Endothelial cell of umbilical vein (primary cell): ENCODE data around the gene MGARP. TPM values are rescaled to one million over a fixed set of nuclear protein-coding genes. Genes with fewer than 3 reads are reported as not detected.
"Not testable (repeated sequence)": the region's sequence is repeated elsewhere in the genome, so short reads cannot be mapped to it uniquely, and the experiment has no call there.

ENCODE experiments used
- BruUV-seq: library from RNA; stranded (reverse); fragments of 400-500 nt; replicated peaks from 2 replicates; lab custom pipeline; 2021; lab: Mats Ljungman, UMichigan
- CTCF ChIA-PET: fragments of 300-600, 350-600 bp; sonication (Branson Sonifier 250); formaldehyde crosslinking; loops from one replicate; lab custom pipeline; 2021; ENCODE audit warnings: antibody characterized with exemption, inconsistent platforms; lab: Charles Lee
- POLR2A ChIA-PET: fragments of 300-600, 350-600 bp; sonication (Branson Sonifier 250); formaldehyde crosslinking; loops from one replicate; lab custom pipeline; 2021; ENCODE audit warnings: antibody characterized with exemption, inconsistent platforms; lab: Charles Lee
- DNase-seq: peaks from one replicate; pipeline ENCODE4 v3.0.0-alpha.2; 2011; ENCODE audit warnings: low read depth, low spot score
- FAIRE-seq: peaks from 2 replicates; lab custom pipeline; 2011; peaks lifted over from hg19 to GRCh38; lab: Jason Lieb, UNC
- H2AFZ ChIP-seq: 2 replicates; pipeline ENCODE4 v1.6.0; 2012; ENCODE audit warnings: low read depth, low read length, control low read depth, inconsistent platforms
- H3K27ac ChIP-seq: 2 replicates; pipeline ENCODE4 v1.5.1; 2011; ENCODE audit warnings: low read depth, mild to moderate bottlenecking, control low read depth, low read length, moderate library complexity; ENCODE audit not compliant: insufficient read depth
- H3K27me3 ChIP-seq, 2 experiments: 2 replicates each; pipeline versions ENCODE4 v1.6.0 to v1.6.1; 2011; ENCODE audit warnings: low read length in 2 of 2, mixed read lengths in 1 of 2; ENCODE audit not compliant: control insufficient read depth in 2 of 2, insufficient read depth in 2 of 2
- H3K36me3 ChIP-seq, 2 experiments: 2 replicates in 1 of 2; 3 replicates in 1 of 2; pipeline ENCODE4 v1.5.1; 2011; ENCODE audit warnings: low read length in 2 of 2, mild to moderate bottlenecking in 1 of 2, moderate library complexity in 1 of 2; ENCODE audit not compliant: control insufficient read depth in 2 of 2, insufficient read depth in 2 of 2; ENCODE audit errors: extremely low read depth in 1 of 2
- H3K4me1 ChIP-seq: 3 replicates; pipeline ENCODE4 v1.5.1; 2011; ENCODE audit warnings: mild to moderate bottlenecking, low read length; ENCODE audit not compliant: control insufficient read depth, insufficient read depth; ENCODE audit errors: extremely low read depth
- H3K4me2 ChIP-seq: 2 replicates; pipeline ENCODE4 v1.6.1; 2011; ENCODE audit warnings: low read length, control low read depth, mixed read lengths; ENCODE audit not compliant: insufficient read depth
- H3K4me3 ChIP-seq, 3 experiments: fragments of 200-600 bp in 1 of 3; sonication (generic), shearing (Covaris generic) in 1 of 3; replicated peaks in 1 of 3; 2 replicates each; pipeline ENCODE4 v1.5.1; 2011 to 2016; ENCODE audit warnings: control low read depth in 3 of 3, low read length in 3 of 3, mild to moderate bottlenecking in 2 of 3, inconsistent platforms in 1 of 3, low read depth in 1 of 3, moderate library complexity in 1 of 3; ENCODE audit not compliant: insufficient read depth in 1 of 3
- H3K79me2 ChIP-seq: 2 replicates; pipeline ENCODE4 v1.6.0; 2012; ENCODE audit warnings: low read length, inconsistent platforms; ENCODE audit not compliant: control insufficient read depth, insufficient read depth
- H3K9ac ChIP-seq: replicated peaks from 2 replicates; pipeline ENCODE3; 2011; ENCODE audit warnings: low read length, control low read depth; ENCODE audit not compliant: insufficient read depth; ENCODE audit errors: extremely low read depth
- H3K9me1 ChIP-seq: replicated peaks from 3 replicates; pipeline ENCODE4 v1.6.0; 2011; ENCODE audit warnings: mild to moderate bottlenecking, low read length; ENCODE audit not compliant: control insufficient read depth, insufficient read depth; ENCODE audit errors: extremely low read depth
- H3K9me3 ChIP-seq: replicated peaks from 2 replicates; pipeline ENCODE4 v1.5.1; 2012; ENCODE audit warnings: low read length, inconsistent platforms; ENCODE audit not compliant: control insufficient read depth, insufficient read depth
- H4K20me1 ChIP-seq: replicated peaks from 2 replicates; pipeline ENCODE3; 2011; ENCODE audit warnings: mild to moderate bottlenecking, low read length; ENCODE audit not compliant: control insufficient read depth, insufficient read depth; ENCODE audit errors: extremely low read depth
- EZH2 ChIP-seq: IDR thresholded peaks from 2 replicates; pipeline ENCODE4 v1.6.1; 2012; ENCODE audit warnings: borderline replicate concordance, low read depth, mild to moderate bottlenecking, moderate library complexity, low read length, inconsistent platforms; ENCODE audit not compliant: severe bottlenecking
- FOS ChIP-seq: IDR thresholded peaks from 2 replicates; pipeline ENCODE4 v1.6.1; 2011; ENCODE audit warnings: mild to moderate bottlenecking, low read length, moderate library complexity, borderline replicate concordance; ENCODE audit not compliant: insufficient read depth
- GATA2 ChIP-seq: IDR thresholded peaks from 2 replicates; pipeline ENCODE4 v1.7.0; 2011; ENCODE audit warnings: low read depth, mild to moderate bottlenecking, moderate library complexity, mixed read lengths, low read length; ENCODE audit not compliant: insufficient read length, insufficient read depth
- JUN ChIP-seq: IDR thresholded peaks from 2 replicates; pipeline ENCODE4 v1.6.1; 2011; ENCODE audit warnings: borderline replicate concordance, low read depth; ENCODE audit not compliant: insufficient read length, insufficient read depth
- MYC ChIP-seq: IDR thresholded peaks from one replicate; pipeline ENCODE4 v1.6.1; 2011; ENCODE audit warnings: mild to moderate bottlenecking, low read depth, low read length
- POLR2A ChIP-seq: IDR thresholded peaks from 2 replicates; pipeline ENCODE4 v1.6.1; 2012; ENCODE audit warnings: low read depth, mild to moderate bottlenecking, control low read depth, low read length
- POLR2AphosphoS5 ChIP-seq: IDR thresholded peaks from 2 replicates; pipeline ENCODE4 v1.6.1; 2012; ENCODE audit warnings: low read depth, mild to moderate bottlenecking, control low read depth, low read length, moderate library complexity; ENCODE audit not compliant: insufficient read depth
- dilution Hi-C: fragments of 300-500 bp; cut with MboI; formaldehyde crosslinking; loops from one replicate; pipeline ENCODE4 v1.15.0; 2019; ENCODE audit warnings: low sequenced_read_pairs; ENCODE audit not compliant: extremely low pct_ligation_motif_present
- intact Hi-C: fragments of 100-400 bp; cut with micrococcal nuclease; formaldehyde crosslinking; loops from one replicate; pipeline ENCODE4 v1.10.0; 2022
- polyA plus RNA-seq, 4 experiments: library from polyadenylated mRNA; depleted of rRNA in 3 of 4; stranded (reverse) in 3 of 4; unstranded in 1 of 4; fragments of >200 nt; gene quantifications; 2 replicates each; pipeline versions ENCODE4 v1.2.1 to v1.2.3, GENCODE V29; 2011 to 2012; ENCODE audit warnings: missing spikeins in 1 of 4
- total RNA-seq: library from RNA; stranded (reverse); gene quantifications from 2 replicates; pipeline ENCODE4 v1.2.3, GENCODE V29; 2021
- TF ChIP-seq, protein P1 (sequence below): IDR thresholded peaks from 2 replicates; pipeline ENCODE4 v1.6.1; 2011; ENCODE audit not compliant: insufficient read depth, insufficient read length
- TF ChIP-seq, protein P2 (sequence below), 2 donors: IDR thresholded peaks; 1 replicate in 1 of 2; 2 replicates in 1 of 2; pipeline ENCODE4 v1.5.1; 2011; ENCODE audit warnings: low read length in 2 of 2, mild to moderate bottlenecking in 2 of 2, moderate library complexity in 2 of 2, control low read depth in 1 of 2, inconsistent platforms in 1 of 2, low read depth in 1 of 2; ENCODE audit not compliant: insufficient read depth in 1 of 2; ENCODE audit errors: extremely low read depth in 1 of 2

The MGARP gene
- total and polyA plus RNA-seq, 2 donors (not counting 3 experiments of a cell fraction or from before 2014, with no cell fraction given) = 25.9 to 26.6 TPM

DNA sequence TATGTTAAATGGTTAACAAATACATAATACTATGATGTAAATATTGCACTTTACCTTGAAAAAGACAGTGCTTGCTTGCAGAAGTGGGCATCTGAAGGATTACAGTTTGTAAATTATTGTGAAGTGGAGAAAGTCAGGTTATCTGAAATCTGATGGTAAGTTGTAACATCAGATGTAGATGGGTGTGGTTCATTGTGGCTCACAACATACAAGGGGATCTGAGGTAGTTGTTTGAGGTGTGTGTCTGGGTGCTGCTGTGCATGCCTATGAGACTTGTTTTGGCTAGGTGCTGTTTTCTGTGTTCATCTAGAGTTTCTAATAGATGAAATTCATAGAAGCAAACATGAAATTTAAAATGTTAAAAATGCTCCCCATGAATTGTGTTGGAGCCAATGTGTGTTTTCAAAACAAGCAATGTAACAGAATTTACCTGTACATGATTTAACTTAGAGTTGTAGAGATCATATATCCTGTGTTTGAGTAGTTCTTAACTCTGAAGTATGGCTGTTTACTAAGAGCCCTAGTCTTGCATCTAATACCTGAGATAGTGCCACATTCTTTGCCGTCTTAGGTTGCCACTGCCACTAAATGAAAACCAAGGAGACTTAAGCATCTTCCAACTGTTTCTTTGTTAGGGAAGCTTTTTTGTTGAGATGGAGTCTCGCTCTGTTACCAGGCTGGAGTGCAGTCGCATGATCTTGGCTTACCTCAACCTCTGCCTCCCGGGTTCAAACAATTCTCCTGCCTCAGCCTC lies 34.2 kb upstream of the MGARP start:
- H3K36me3 ChIP-seq = no peaks in the 10 kb centered on the region
- ChIA-PET POLR2A (no interaction called here), CTCF (interaction anchor here (1.4 kb wide), 1 partner anchor 18 kb away, joined by 3 read pairs; no protein-coding TSS in a partner anchor)
- dilution Hi-C loops (no loop called here), intact Hi-C loops (no loop called here)
- H3K27me3 ChIP-seq = no peaks in the 10 kb centered on the region
- no TSS peak for BruUV-seq
- no peak overlapping the region for H2AFZ ChIP-seq
- FAIRE-seq (no peak), DNase-seq (no peak)
- H3K4me1 ChIP-seq = no peaks in the 10 kb centered on the region
- peaks cover 98% of the 10 kb centered on the region for H3K79me2 ChIP-seq
- H3K4me2 ChIP-seq = no peak overlapping the region
- H3K9ac ChIP-seq = no peak overlapping the region
- no peak overlapping the region for H3K4me3 ChIP-seq
- H3K9me1 ChIP-seq = no peaks in the 10 kb centered on the region
- TF ChIP-seq, protein P1, sequence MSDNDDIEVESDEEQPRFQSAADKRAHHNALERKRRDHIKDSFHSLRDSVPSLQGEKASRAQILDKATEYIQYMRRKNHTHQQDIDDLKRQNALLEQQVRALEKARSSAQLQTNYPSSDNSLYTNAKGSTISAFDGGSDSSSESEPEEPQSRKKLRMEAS = no peak
- TF ChIP-seq JUN = no peak
- no peak for TF ChIP-seq FOS
- TF ChIP-seq POLR2A = no peak
- TF ChIP-seq EZH2 = no peak
- TF ChIP-seq POLR2AphosphoS5 = no peak
- TF ChIP-seq, protein P2, sequence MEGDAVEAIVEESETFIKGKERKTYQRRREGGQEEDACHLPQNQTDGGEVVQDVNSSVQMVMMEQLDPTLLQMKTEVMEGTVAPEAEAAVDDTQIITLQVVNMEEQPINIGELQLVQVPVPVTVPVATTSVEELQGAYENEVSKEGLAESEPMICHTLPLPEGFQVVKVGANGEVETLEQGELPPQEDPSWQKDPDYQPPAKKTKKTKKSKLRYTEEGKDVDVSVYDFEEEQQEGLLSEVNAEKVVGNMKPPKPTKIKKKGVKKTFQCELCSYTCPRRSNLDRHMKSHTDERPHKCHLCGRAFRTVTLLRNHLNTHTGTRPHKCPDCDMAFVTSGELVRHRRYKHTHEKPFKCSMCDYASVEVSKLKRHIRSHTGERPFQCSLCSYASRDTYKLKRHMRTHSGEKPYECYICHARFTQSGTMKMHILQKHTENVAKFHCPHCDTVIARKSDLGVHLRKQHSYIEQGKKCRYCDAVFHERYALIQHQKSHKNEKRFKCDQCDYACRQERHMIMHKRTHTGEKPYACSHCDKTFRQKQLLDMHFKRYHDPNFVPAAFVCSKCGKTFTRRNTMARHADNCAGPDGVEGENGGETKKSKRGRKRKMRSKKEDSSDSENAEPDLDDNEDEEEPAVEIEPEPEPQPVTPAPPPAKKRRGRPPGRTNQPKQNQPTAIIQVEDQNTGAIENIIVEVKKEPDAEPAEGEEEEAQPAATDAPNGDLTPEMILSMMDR (IDR thresholded peaks at IDR 0.05; ENCODE audit: extremely low read depth in 1 of 2, insufficient read depth in 1 of 2, low read depth in 1 of 2, low read length in 2 of 2) = no peak
- TF ChIP-seq MYC = no peak
- no peak for TF ChIP-seq GATA2
- H3K9me3 ChIP-seq = no peaks in the 10 kb centered on the region
- H3K27ac ChIP-seq = no peak overlapping the region
- H4K20me1 ChIP-seq = peaks cover 11% of the 10 kb centered on the region

DNA sequence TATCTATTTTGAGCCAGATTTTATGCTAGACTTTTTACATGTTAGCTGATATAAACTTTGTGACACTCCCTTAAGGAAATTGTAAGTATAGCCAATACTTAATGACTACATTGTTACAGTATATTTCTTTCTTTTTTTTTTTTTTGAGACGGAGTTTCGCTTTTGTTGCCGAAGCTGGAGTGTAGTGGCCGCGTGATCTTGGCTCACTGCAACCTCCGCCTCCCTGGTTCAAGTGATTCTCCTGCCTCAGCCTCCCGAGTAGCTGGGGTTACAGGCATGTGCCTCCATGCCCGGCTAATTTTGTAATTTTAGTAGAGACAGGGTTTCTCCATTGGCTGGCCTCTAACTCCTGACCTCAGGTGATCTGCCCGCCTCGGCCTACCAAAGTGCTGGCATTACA lies 33.4 kb upstream of the MGARP start:
- H3K36me3 ChIP-seq, H3K27ac ChIP-seq: not testable (repeated sequence)

More for the DNA sequence above, 33.4 kb upstream of the MGARP start:
- intact Hi-C loops, POLR2A ChIA-PET, H3K4me1 ChIP-seq, dilution Hi-C loops, H3K9me1 ChIP-seq, BruUV-seq, H3K9me3 ChIP-seq, FAIRE-seq, H3K9ac ChIP-seq, H3K4me3 ChIP-seq, H3K27me3 ChIP-seq, H3K4me2 ChIP-seq, H2AFZ ChIP-seq, DNase-seq: not testable (repeated sequence)
- Histone ChIP-seq H3K79me2 (peaks cover 98% of the 10 kb centered on the region), H4K20me1 (peaks cover 11% of the 10 kb centered on the region)
- CTCF ChIA-PET = interaction anchor here (1.4 to 2.5 kb wide), 3 partner anchors 9 to 18 kb away, joined by 3 to 11 read pairs (median 10); partner anchors contain the start of genes NAA15 and NDUFC1
